CD4-positive, alpha-beta T cell treated with Interleukin-12 subunit alpha and Interleukin-12 subunit beta, for 1 hour (primary cell): ENCODE measurements around the gene CBLN2.

Experiments used
- DNase-seq: peaks from one replicate; pipeline ENCODE4 v3.0.0-alpha.2; 2020

The CBLN2 gene

DNA sequence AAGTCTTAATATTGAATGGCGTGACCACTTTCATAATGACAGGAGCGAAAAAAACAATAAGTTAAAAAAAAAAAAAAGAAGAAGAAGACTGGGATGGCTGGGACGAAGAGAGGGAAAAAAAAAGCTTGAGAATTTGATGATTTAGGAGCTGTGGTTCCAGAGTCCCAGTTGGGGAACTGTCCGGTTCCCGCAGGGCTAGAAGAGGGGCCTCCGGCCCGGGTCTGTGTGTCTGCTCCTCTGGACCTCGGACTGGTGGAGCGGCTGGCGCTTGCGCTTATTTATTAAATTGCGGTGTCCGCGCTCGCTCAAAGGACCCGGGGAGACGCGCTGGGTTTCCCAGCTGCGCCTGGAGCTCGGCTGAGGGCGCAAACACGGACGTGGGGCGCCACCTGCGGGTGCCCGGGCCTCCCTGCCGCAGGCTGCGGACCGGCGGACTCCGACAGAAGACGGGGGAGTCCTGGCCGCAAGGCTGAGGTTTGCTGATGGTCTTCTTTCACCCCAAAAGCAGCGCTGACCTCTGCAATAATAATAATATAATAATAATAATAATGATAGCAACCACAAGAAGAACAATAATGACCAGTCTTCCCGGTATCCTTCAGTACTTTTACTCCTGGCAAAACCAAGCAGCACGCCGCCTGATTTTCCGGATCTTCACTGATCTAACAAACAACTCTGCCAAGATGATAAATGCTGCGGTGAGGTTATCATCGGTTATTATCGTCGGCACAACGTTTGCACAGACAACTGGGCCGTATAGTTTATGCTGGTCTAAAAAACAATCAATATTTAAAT lies at the start of gene CBLN2:
Gene CBLN2, minus strand, starts transcription at position 251 of the 795 bp plus-strand sequence. CDS start 2,182 bp downstream, outside the sequence.
- no peak for DNase-seq

DNA sequence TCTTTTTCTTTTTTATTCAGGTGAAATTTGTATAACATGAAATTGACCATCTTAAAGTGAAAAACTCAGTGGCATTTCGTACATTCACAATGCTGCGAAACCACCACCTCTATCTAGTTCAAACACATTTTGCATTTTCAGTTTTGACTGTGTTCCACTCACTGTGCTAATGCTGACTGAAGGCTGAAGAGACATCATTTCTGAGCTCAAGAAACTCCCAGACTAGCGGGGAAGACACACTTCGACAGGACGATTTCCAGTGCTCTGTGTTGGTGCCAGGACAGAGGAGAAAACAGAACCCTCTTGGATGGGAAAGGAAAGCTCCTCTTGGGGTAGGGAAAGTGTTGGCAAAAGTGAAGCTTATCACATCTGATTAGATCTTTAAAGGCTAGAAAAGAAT lies 44.2 kb upstream of the CBLN2 start:
- DNase-seq, result no peak

DNA sequence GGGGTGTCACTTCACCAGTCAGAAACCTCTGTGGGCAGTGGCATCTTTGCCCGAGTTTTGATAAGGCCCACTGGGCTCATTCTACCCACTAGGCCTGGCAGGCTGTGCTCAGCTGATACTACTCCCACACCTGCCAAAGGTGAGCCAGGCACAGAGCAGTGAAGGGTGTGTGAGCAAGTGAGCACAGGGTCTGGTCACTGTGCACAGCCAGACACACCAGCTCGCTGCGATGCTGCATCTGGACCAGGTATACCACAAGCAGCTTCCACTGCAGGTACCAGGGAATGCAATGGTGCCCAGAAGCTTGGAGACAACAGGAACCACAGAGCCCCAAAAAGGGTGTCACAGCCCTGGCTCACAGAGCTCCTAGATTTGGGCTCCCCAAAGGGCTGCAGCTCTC lies 40.6 kb upstream of the CBLN2 start:
- no peak for DNase-seq

DNA sequence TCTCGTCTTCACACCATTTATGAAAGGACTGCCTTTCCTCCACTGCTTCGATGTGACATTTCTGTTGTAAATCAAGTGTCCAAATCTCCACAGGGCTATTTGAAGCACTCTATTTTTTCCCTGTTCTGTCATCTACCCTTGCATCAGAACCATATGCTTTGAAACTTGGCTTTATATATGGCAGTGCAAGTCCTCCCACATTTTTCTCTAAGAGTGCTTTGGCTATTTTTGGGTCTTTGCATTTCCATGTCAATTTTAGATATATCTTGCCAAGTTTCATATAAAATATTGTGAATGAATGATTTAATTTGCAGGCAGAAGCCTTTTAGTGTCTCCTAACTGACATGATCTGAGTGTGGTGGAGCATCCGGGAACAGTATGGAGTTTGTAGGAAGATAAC lies 37.8 kb upstream of the CBLN2 start:
- DNase-seq, result no peak

DNA sequence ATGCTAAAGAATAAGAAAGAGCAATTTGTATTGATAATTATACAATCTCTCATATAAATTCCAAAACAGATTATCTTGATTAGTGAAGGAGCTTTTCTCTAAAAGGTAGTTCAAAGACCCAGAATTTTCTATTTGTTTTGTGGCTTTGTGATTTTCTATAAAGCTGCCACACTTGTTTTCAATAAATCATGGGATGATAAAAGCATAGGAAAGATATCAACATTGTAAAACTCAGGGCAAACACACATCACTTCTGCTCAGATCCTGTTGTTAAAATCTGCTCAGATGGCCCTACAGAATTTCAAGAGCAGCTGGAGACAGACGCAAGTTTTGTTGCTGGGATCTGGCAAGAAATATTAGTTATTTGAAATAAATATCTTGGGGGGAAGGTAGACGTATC lies 28.8 kb upstream of the CBLN2 start:
- no peak for DNase-seq

DNA sequence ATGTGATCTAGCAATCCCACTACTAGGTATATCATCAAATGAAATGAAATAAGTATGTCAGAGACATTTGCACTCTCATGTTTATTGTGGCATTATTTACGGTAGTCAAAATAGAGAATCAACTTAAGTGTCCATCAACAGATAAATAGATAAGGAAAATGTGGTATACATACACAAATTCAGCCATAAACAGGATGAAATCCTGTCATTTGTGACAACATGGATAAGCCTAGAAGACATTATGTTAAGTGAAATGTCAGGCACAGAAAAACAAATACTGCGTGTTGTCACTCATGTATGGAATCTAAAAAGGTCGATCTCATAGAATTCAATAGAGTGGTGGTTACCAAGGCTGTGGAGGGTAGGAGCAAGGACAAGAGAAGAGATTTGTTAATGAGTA lies 22.1 kb upstream of the CBLN2 start:
- DNase-seq, result no peak

DNA sequence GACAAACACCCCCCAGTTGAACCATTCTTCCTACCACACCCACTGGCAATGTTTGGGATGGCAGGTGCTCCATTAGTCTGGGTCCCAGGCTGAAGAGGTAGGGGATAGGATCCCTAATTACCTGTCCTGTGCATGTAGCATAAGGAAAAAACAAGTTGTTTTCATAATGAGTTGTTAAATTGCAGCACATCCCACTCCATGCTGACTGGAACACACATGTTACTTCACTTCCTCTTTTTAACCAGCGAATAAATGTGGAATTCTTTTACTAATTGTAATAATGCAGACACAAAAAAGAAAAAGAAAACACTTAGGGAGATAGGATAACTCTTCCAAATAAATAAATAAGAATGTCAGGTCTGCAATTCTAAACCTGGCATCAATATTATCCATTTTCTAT lies 11.8 kb upstream of the CBLN2 start:
- no peak for DNase-seq

DNA sequence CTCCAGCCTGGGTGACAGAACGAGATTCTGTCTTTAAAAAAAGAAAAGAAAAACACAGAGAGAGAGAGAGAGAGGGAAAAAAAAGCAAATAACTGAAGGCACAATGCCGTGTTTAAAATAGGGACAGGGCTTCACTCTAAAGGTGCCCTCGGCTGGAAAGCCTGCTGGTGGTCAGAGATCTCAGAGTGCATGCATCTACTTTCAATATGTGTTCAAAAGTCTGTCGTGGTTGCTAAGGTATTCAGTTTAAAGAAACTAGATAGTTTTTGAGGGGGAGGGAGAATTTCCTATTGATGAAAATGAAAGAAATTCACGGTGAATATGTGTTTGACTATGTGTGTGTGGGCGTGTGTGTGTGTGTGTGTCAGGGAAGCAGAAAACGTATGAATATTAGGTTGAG lies 11.0 kb upstream of the CBLN2 start:
- no peak for DNase-seq

DNA sequence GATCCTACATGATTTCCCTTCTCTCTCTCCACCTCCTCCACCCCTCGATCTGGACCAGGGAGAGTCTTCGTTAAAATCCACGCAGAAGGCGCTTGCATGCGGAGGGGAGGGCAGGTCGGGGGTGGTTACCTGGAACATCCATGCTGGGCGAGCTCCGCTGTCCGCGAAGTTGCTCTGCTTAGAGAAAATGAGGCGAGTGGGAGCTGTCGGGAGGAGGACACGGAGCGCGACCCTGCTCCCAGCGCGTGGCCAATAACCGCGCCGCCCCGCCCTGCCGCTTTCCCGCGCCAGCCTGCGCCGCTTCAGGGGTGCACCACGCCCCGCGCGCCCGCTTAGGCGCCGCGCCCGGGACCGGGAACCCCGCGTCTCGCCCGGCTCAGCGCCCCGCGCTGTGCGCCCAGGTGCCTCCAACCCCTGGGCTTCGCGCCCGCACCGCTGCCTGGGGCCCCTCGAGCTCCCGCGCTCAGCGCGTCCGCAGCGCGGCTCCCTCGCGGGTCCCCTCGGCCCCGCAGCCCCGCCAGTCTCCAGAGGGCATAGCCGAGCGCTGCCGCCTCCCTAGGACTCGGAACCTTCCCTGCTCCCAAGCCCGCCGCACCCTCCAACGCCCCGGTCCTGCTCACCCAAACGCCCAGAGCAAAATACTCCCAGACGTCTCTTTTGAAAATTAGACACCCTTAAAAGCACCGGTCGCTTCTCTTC lies 636 bp downstream of the CBLN2 start:
- no peak for DNase-seq

DNA sequence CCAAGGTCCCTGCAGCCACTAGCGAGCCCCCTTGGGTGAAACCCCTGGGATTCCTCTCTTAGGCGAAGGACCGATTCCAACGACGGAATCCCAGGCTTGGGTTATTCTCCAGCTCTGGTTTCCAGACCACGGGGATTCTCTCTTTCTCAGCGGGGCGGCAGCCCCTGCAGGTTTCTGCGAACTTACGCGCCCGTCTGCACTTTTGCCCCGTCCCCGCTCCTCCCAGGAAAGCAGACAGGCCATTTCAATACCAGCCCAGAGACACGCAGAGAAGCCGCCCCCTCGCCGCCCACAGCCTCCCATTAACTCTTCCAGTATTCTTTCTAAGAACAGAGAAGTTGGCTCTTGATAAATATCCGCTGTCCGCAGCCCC lies 1.2 kb downstream of the CBLN2 start:
- no peak for DNase-seq

DNA sequence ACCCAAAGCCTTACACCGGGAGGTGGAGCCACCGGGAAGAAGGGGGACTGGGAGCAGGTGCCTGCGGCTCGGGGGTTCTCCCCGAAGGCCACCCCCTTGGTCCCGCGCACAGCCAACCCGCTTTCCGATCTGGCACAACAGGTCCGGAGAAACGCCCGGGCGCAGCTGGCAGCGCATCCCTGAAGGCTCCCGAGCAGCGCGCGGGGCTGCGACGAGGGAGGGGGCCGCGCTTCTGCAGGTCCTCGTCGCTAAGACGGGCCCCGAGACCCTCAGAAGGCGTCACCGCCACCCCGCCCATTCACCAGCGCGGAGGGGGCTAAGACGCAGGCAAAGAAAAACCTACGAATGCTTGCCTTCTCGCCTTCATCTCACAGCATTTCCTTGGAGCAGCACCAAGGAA lies 1.8 kb downstream of the CBLN2 start:
- DNase-seq, result no peak

DNA sequence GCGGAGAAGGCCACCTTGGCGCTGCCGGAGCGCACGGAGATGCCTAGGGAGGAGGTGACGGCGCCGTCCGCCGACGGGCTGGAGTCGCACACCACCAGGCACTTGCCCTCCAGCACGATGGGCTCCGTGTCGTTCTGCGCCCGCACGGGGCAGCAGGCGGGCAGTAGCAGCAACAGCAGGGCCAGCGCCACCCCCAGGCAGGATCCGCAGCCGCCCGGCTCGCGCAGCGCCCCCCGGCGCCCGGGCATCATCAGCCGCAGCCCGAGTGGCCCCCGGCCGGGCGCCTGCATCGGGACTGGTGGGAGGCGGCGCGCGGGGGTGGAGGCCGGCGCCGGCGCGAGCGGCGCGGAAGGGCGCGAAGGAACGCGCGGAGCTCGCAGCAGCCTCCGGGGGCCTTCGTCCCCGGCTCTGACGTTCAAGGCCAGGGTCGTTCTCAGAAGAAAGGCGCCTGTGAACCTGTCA lies 2.2 kb downstream of the CBLN2 start:
- no peak for DNase-seq

DNA sequence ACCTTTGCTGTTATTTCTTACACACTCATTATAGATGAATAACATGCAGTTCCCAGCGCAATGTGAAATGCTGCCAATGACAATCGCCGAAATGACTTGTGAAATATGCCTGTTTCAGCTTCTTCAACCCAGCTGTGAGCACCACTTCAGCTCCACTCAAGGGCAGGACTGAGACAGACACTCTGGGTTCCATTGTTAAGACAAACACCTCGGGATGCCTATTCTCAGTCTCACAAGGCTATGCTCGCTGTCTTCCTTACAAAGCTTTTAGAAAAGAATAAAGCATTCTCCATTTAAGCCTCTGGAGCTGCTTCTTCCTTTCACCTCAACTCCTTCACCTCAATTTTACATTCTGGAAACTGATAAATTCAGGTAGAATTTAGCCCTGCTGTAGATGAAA lies 4.2 kb downstream of the CBLN2 start:
- no peak for DNase-seq

DNA sequence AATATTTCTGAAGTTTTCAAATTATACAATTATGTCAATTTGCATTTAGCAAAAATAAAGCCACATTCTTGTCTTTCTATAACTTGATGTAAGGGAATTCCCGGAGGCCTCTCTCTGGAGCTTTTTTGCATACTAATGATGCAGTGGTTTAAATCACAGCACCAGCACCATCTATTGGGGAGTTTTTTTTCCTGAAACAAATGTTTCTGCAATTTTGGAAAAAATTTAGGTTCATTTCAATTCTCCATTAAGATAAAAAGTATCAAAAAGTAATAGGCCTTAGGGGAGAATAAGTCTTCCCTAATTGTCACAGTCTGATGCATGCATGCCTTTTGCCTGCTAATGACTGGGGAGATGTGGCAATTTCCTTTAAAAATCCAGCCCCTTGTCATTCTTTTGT lies 13.5 kb downstream of the CBLN2 start:
- DNase-seq, result no peak

DNA sequence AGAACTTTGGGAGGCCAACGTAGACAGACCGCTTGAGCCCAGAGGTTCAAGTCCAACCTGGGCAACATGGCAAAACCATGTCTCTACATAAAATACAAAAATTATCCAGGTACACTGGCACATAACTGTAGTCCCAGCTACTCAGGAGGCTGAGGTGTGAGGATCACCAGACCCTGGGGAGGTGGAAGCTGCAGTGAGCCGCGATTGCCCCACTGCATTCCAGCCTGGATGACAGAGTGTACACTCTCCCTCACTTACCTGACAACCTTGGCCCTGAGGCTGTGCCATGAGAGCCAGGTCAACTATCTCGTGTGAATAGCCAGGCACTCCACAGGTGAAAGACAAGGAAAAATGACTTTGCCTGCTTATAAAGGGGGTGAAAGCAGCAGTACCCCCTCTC lies 39.3 kb downstream of the CBLN2 start:
- DNase-seq, result no peak

DNA sequence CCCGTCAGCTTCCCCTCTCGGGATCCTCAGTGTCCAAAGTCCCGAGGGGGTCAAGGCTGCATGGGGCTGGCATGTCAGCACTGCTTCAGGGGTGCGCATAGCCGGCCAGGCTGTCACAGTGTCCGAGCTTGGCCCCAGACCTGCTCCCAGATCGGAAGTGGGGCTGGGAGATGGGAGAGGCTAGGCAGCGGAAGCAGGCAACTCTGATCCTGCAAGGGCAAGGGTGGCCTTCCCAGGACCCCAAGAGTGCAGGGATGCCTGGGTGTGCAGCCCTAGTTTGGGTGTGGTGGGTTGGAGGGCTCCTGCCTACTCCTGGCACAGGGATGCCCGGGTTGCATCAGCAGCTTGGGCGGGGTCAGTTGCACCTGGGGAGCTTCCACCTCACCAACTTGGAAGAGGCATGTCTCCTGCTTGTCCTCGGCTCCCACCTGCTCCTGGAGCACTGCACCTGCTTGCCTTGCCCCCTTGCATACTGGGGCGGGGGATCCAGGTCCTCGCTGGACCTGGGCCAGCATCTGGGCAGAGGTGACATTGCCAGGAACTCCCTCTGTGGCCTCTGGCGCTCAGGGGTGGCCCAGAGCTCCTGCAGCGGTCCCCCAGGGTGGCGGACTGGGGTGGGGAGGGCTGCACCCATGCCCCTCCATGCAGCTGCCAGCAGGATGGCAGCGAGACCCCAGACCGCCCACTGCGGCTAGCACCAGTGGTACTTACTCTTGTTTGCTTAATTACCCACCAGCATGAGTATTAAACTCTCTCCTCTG lies 41.3 kb downstream of the CBLN2 start:
- DNase-seq, result no peak

DNA sequence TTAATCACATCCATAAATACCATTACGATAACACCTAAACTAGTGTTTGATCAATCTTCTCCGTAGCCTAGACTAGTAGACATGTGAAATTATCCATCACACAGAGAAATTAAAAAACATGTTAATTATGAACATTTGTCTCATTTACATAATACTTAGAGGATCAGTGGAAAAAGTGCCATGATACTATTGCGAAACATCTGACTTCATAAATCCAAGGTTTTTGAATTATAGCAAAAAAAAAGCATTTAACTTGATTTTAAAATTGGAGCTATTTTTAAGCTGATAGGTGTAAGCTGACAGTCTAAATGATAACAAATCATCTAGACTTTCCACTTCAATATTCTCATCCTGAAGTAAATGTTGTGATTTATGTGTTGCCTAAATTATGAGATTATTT lies 51.6 kb downstream of the CBLN2 start:
- no peak for DNase-seq
